ENCODE data around the gene PPM1M. TPM values are rescaled to one million over a fixed set of nuclear protein-coding genes. Genes with fewer than 3 reads are reported as not detected.
"Not testable (repeated sequence)": the region's sequence is repeated elsewhere in the genome, so short reads cannot be mapped to it uniquely, and the experiment has no call there.

PPM1M gene
- total and polyA plus RNA-seq, 2 experiments from 2014 or later: 2.2 to 4.0 TPM

GRCh38 chr3:52272172-52272571, 26.6 kb downstream of the PPM1M start:
- H4K20me1 ChIP-seq (replicated peaks; ENCODE audit: insufficient read depth): peaks cover 85% of the 10 kb centered on the region
- H3F3A ChIP-seq (replicated peaks; ENCODE audit: low read depth): peaks cover 11% of the 10 kb centered on the region; the same call in 1 of the 2 replicates
- peaks cover 14% of the 10 kb centered on the region for H3K4me1 ChIP-seq (ENCODE audit: insufficient read depth)
- not testable (repeated sequence) for H3K9me3 Mint-ChIP-seq; H3K27me3 Mint-ChIP-seq (ENCODE audit: insufficient read depth, low read depth, poor library complexity); ATAC-seq; H2AFZ ChIP-seq; H3K27me3 ChIP-seq (ENCODE audit: insufficient read depth); H3K4me3 ChIP-seq; H3K4me2 ChIP-seq; H3K27ac Mint-ChIP-seq; DNase-seq (ENCODE audit: low spot score); H3K4me3 Mint-ChIP-seq; H3K9me2 ChIP-seq (ENCODE audit: insufficient read depth)
- peaks cover 98% of the 10 kb centered on the region for H3K79me2 ChIP-seq (replicated peaks; ENCODE audit: insufficient read depth)
- Mint-ChIP-seq H3K36me3 (ENCODE audit: low read depth) (peaks cover 66% of the 10 kb centered on the region), H3K4me1 (peaks cover 13% of the 10 kb centered on the region)
- peaks cover 32% of the 10 kb centered on the region for H3K36me3 ChIP-seq (ENCODE audit: insufficient read depth)
- peak overlapping the region; percentile 77 for H3K27ac ChIP-seq (ENCODE audit: low read depth)

- no peak overlapping the region for H3K27ac ChIP-seq (ENCODE audit: low read depth)
Measured at GRCh38 chr3:52272831-52273230, 27.3 kb downstream of the PPM1M start.

GRCh38 chr3:52274781-52275180, 29.2 kb downstream of the PPM1M start:
- ATAC-seq; H3K4me3 Mint-ChIP-seq; H3K4me3 ChIP-seq; DNase-seq (ENCODE audit: low spot score); H3K9me2 ChIP-seq (ENCODE audit: insufficient read depth); H3K9me3 Mint-ChIP-seq; H3K36me3 ChIP-seq (ENCODE audit: insufficient read depth); H3K27me3 ChIP-seq (ENCODE audit: insufficient read depth); H3K27ac Mint-ChIP-seq; H2AFZ ChIP-seq: not testable (repeated sequence)
- Histone ChIP-seq H3K4me2 (peak overlapping the region; percentile 16; the same call in 1 of the 2 replicates), H3F3A (replicated peaks; ENCODE audit: low read depth) (peaks cover 11% of the 10 kb centered on the region; the same call in 1 of the 2 replicates), H3K27ac (ENCODE audit: low read depth) (0 out of 2 replicates have a peak overlapping the region, but pooled peaks have one; percentile 20), H4K20me1 (replicated peaks; ENCODE audit: insufficient read depth) (peaks cover 78% of the 10 kb centered on the region), H3K79me2 (replicated peaks; ENCODE audit: insufficient read depth) (peaks cover 83% of the 10 kb centered on the region), H3K4me1 (ENCODE audit: insufficient read depth) (peaks cover 21% of the 10 kb centered on the region)
- peaks cover 11% of the 10 kb centered on the region for H3K27me3 Mint-ChIP-seq (ENCODE audit: insufficient read depth, low read depth, poor library complexity)
- peaks cover 52% of the 10 kb centered on the region for H3K36me3 Mint-ChIP-seq (ENCODE audit: low read depth)
- H3K4me1 Mint-ChIP-seq: peaks cover 16% of the 10 kb centered on the region

More at GRCh38 chr3:52272831-52273230, 27.3 kb downstream of the PPM1M start:
- no peak for DNase-seq (ENCODE audit: low spot score)
- Histone ChIP-seq H3K36me3 (ENCODE audit: insufficient read depth) (peaks cover 26% of the 10 kb centered on the region), H3K79me2 (replicated peaks; ENCODE audit: insufficient read depth) (peaks cover 99% of the 10 kb centered on the region), H3K27me3 (ENCODE audit: insufficient read depth) (no peaks in the 10 kb centered on the region), H4K20me1 (replicated peaks; ENCODE audit: insufficient read depth) (peaks cover 91% of the 10 kb centered on the region), H3K4me1 (ENCODE audit: insufficient read depth) (peaks cover 14% of the 10 kb centered on the region), H3K9me2 (ENCODE audit: insufficient read depth) (no peaks in the 10 kb centered on the region), H3K4me2 (no peak overlapping the region), H2AFZ (no peak overlapping the region), H3F3A (replicated peaks; ENCODE audit: low read depth) (peaks cover 11% of the 10 kb centered on the region; the same call in 1 of the 2 replicates), H3K4me3 (no peak overlapping the region)
- Mint-ChIP-seq H3K9me3 (no peaks in the 10 kb centered on the region), H3K27me3 (ENCODE audit: insufficient read depth, low read depth, poor library complexity) (peaks cover 5% of the 10 kb centered on the region), H3K4me1 (peaks cover 13% of the 10 kb centered on the region), H3K36me3 (ENCODE audit: low read depth) (peaks cover 66% of the 10 kb centered on the region), H3K4me3 (no peak overlapping the region), H3K27ac (no peak overlapping the region)
- no peak for ATAC-seq
- no peak for TF ChIP-seq ETS1 (IDR thresholded peaks at IDR 0.05)
- no peak for TF ChIP-seq ZNF331 (CRISPR knock-in tag; IDR thresholded peaks at IDR 0.05; ENCODE audit: low read depth)
- no peak for TF ChIP-seq REST (IDR thresholded peaks at IDR 0.05; ENCODE audit: unreplicated experiment)

All from GM23338 (cell line).